ENCODE data around the gene SEMA4G. TPM values are rescaled to one million over a fixed set of nuclear protein-coding genes. Genes with fewer than 3 reads are reported as not detected.

SEMA4G gene
- polyA plus RNA-seq, 2 donors = 1.4 to 1.9 TPM

DNA sequence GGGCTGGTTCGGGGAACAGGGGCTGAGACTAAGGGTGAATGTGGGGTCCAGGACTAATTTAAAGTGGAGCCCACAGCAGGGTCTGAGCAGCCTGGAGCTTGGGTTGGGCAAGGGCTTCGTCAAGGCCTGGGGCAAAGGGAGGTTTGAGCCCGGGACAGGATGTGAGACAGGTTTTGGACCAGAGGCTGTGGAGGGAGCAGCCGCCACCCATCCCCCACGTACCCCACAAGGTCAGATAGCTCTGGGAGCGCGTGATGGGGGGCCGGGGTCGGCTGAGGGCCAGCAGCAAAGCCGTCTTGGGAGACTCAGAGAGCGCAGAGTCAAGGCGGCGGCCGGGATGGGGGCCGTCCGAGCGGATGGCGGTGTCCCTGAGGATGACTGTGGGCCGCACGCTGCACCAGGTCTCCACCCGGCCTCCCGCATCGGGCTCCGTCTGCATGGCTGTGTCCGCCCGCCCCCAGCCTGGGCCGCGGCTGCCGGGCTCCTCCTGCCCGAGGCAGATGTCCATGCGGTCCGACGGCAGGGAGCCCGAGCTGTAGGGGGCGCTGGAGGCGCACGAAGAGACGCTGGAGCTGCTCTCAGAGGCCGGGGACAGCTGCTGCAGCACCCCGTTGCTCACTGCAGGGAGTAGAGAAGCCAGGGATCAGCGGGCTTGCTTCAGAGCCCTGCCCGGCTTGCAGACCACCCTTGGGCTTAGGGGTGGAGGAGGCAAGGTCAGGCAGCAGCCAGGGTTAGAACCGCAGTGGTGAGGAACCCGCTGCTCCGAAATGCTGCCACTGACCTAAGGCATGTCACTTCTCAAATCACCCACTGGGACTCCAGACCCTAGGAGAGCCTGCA is 49.5 kb downstream of the SEMA4G start:
- Histone ChIP-seq H3K9me3 (ENCODE audit: control insufficient read depth in 2 of 2, insufficient read depth in 1 of 2, low read depth in 1 of 2, low read length in 1 of 2) (peaks cover 0 to 2% of the 10 kb centered on the region in 2 donors), H3K4me1 (ENCODE audit: control insufficient read depth in 2 of 2, insufficient read depth in 2 of 2, low read length in 1 of 2) (no peaks in the 10 kb centered on the region), H3K36me3 (ENCODE audit: control insufficient read depth in 2 of 2, insufficient read depth in 2 of 2, low read length in 1 of 2) (no peaks in the 10 kb centered on the region), H3K4me3 (ENCODE audit: low read depth in 1 of 2, low read length in 2 of 2) (no peak overlapping the region), H3K27me3 (ENCODE audit: control insufficient read depth in 1 of 2, insufficient read depth in 2 of 2, low read length in 2 of 2) (no peaks in the 10 kb centered on the region), H3K27ac (ENCODE audit: low read depth in 2 of 2, low read length in 1 of 2) (no peak overlapping the region)
- 21 to 22% methylated on average over 44 to 45 of the region's 45 CpGs for WGBS, 2 donors

Other genes with a start within 250 kb of the SEMA4G start
- not detected for gene PAX2, start 223.9 kb upstream of the SEMA4G start, polyA plus RNA-seq
- gene SLF2, start 56.5 kb upstream of the SEMA4G start, polyA plus RNA-seq = 1 to 10 TPM; 5.1 to 9.4 TPM
- 10 to 100 TPM; 60.6 to 89.1 TPM for gene MRPL43, start 18.0 kb downstream of the SEMA4G start, polyA plus RNA-seq
- gene TWNK, start 18.0 kb downstream of the SEMA4G start, polyA plus RNA-seq = 1 to 10 TPM; 3.6 to 7.1 TPM
- 10 to 100 TPM; 31.8 to 34.9 TPM for gene LZTS2, start 30.3 kb downstream of the SEMA4G start, polyA plus RNA-seq
- gene PDZD7, start 61.6 kb downstream of the SEMA4G start, polyA plus RNA-seq = under 1 TPM; 0.11 to 0.14 TPM
- gene SFXN3, start 61.7 kb downstream of the SEMA4G start, polyA plus RNA-seq = 1 to 10 TPM; 5.2 to 5.7 TPM
- 1 to 10 TPM in 1 of 2 donors, under 1 TPM in 1; 0.81 to 1.4 TPM for gene KAZALD1, start 92.5 kb downstream of the SEMA4G start, polyA plus RNA-seq
- not detected for gene TLX1, start 161.8 kb downstream of the SEMA4G start, polyA plus RNA-seq